Fibroblast of lung (primary cell): ENCODE data around the gene RMND5B. TPM values are rescaled to one million over a fixed set of nuclear protein-coding genes. Genes with fewer than 3 reads are reported as not detected.

Experiments
- DNase-seq, 2 donors: peaks; one replicate each; pipeline versions ENCODE4 v3.0.0 to v3.0.0-alpha.2; 2010; ENCODE audit warnings: low read depth in 2 of 2
- H2AFZ ChIP-seq: 2 replicates; pipeline ENCODE4 v1.5.1; 2012; ENCODE audit warnings: low read length, control low read depth, inconsistent platforms
- H3K27ac ChIP-seq: 2 replicates; pipeline ENCODE4 v1.5.1; 2011; ENCODE audit warnings: low read length, control low read depth; ENCODE audit not compliant: insufficient read depth
- H3K27me3 ChIP-seq: 2 replicates; pipeline ENCODE4 v1.5.1; 2011; ENCODE audit warnings: mild to moderate bottlenecking, low read length; ENCODE audit not compliant: control insufficient read depth, insufficient read depth
- H3K36me3 ChIP-seq: 2 replicates; pipeline ENCODE4 v1.5.1; 2011; ENCODE audit warnings: low read length; ENCODE audit not compliant: control insufficient read depth, insufficient read depth
- H3K4me1 ChIP-seq: 2 replicates; pipeline ENCODE4 v1.5.1; 2011; ENCODE audit warnings: low read length; ENCODE audit not compliant: control insufficient read depth, insufficient read depth; ENCODE audit errors: extremely low read depth
- H3K4me2 ChIP-seq: 2 replicates; pipeline ENCODE4 v1.5.1; 2011; ENCODE audit warnings: low read length, control low read depth; ENCODE audit not compliant: insufficient read depth; ENCODE audit errors: extremely low read depth
- H3K4me3 ChIP-seq, 4 experiments: fragments of 200-600 bp in 1 of 4; sonication (generic) in 1 of 4; replicated peaks in 1 of 4; 2 replicates each; pipeline ENCODE4 v1.5.1; 2011 to 2016; ENCODE audit warnings: low read length in 4 of 4, low read depth in 3 of 4, mild to moderate bottlenecking in 3 of 4, control low read depth in 2 of 4, inconsistent platforms in 1 of 4, mixed read lengths in 1 of 4; ENCODE audit not compliant: insufficient read depth in 1 of 4; ENCODE audit errors: control extremely low read depth in 1 of 4
- H3K79me2 ChIP-seq: 2 replicates; pipeline ENCODE4 v1.5.1; 2012; ENCODE audit warnings: mild to moderate bottlenecking, low read length, inconsistent platforms; ENCODE audit not compliant: control insufficient read depth, insufficient read depth
- H3K9ac ChIP-seq: 2 replicates; pipeline ENCODE4 v1.5.1; 2011; ENCODE audit warnings: mild to moderate bottlenecking, low read length, control low read depth; ENCODE audit not compliant: insufficient read depth
- H3K9me3 ChIP-seq: 2 replicates; pipeline ENCODE4 v1.5.1; 2012; ENCODE audit warnings: low read depth, low read length; ENCODE audit not compliant: control insufficient read depth, insufficient read depth
- H4K20me1 ChIP-seq: 2 replicates; pipeline ENCODE4 v1.5.1; 2011; ENCODE audit warnings: low read length; ENCODE audit not compliant: control insufficient read depth, insufficient read depth; ENCODE audit errors: extremely low read depth
- CTCF ChIP-seq, 2 donors: IDR thresholded peaks in 1 of 2; conservative IDR thresholded peaks in 1 of 2; 1 replicate in 1 of 2; 2 replicates in 1 of 2; pipeline ENCODE4 v1.5.1; 2011 to 2012; ENCODE audit warnings: low read length in 2 of 2, control low read depth in 1 of 2, inconsistent platforms in 1 of 2, low read depth in 1 of 2, mild to moderate bottlenecking in 1 of 2
- EZH2 ChIP-seq: IDR thresholded peaks from 2 replicates; pipeline ENCODE4 v1.5.1; 2012; ENCODE audit warnings: low read length, control low read depth, mild to moderate bottlenecking; ENCODE audit errors: missing control alignments
- polyA plus RNA-seq, 2 donors: library from polyadenylated mRNA; depleted of rRNA in 1 of 2; stranded (reverse) in 1 of 2; unstranded in 1 of 2; fragments of >200 nt; gene quantifications; 2 replicates each; pipeline ENCODE4 v1.2.1, GENCODE V29; 2011 to 2012; ENCODE audit warnings: missing spikeins in 1 of 2
- total RNA-seq: library from RNA; depleted of rRNA; stranded (reverse); fragments of >200 nt; gene quantifications from 2 replicates; pipeline ENCODE4 v1.2.1, GENCODE V29; 2014

RMND5B gene
- total and polyA plus RNA-seq, 2 donors (not counting 1 experiment from before 2014, with no cell fraction given) = 22.3 to 22.5 TPM

GRCh38 chr5:178186427-178186826, 55.6 kb downstream of the RMND5B start:
- Histone ChIP-seq H3K9ac (no peak overlapping the region), H3K4me3 (peak overlapping the region in 1 of 4 experiments; percentile 12), H2AFZ (no peak overlapping the region), H3K4me1 (no peaks in the 10 kb centered on the region), H3K36me3 (no peaks in the 10 kb centered on the region), H3K4me2 (no peak overlapping the region), H3K27ac (no peak overlapping the region), H3K27me3 (no peaks in the 10 kb centered on the region), H3K79me2 (no peaks in the 10 kb centered on the region), H4K20me1 (no peaks in the 10 kb centered on the region), H3K9me3 (no peaks in the 10 kb centered on the region)
- peak; percentile 63 to 65 for DNase-seq
- TF ChIP-seq EZH2 = no peak
- TF ChIP-seq CTCF (conservative IDR thresholded peaks at IDR 0.05 in 1 of 2, IDR thresholded peaks at IDR 0.05 in 1 of 2; ENCODE audit: low read depth in 1 of 2, low read length in 2 of 2) = no peak

- no peaks in the 10 kb centered on the region for H3K36me3 ChIP-seq
- TF ChIP-seq CTCF (conservative IDR thresholded peaks at IDR 0.05 in 1 of 2, IDR thresholded peaks at IDR 0.05 in 1 of 2; ENCODE audit: low read depth in 1 of 2, low read length in 2 of 2) = no peak
- TF ChIP-seq EZH2 = no peak
- no peaks in the 10 kb centered on the region for H4K20me1 ChIP-seq
- H3K27me3 ChIP-seq = no peaks in the 10 kb centered on the region
- no peak within 1 kb of the TSS for H3K4me2 ChIP-seq
- H3K79me2 ChIP-seq = no peaks in the 10 kb centered on the region
- H3K27ac ChIP-seq = no peak within 1 kb of the TSS
- peak within 1 kb of the TSS in 1 of 4 experiments; percentile 12 for H3K4me3 ChIP-seq
- H2AFZ ChIP-seq = no peak within 1 kb of the TSS
- no peaks in the 10 kb centered on the region for H3K9me3 ChIP-seq
- H3K4me1 ChIP-seq = no peaks in the 10 kb centered on the region
- H3K9ac ChIP-seq = no peak within 1 kb of the TSS
- no peak for DNase-seq
Observed at GRCh38 chr5:178187014-178187413, 56.2 kb downstream of the RMND5B start, which contains the start of gene GMCL2. Gene GMCL2, minus strand, starts transcription at chr5:178187371. Its CDS starts 72 bp downstream, at chr5:178187299.

GRCh38 chr5:178189433-178189832, 58.6 kb downstream of the RMND5B start:
- TF ChIP-seq EZH2 (no peak), CTCF (conservative IDR thresholded peaks at IDR 0.05 in 1 of 2, IDR thresholded peaks at IDR 0.05 in 1 of 2; ENCODE audit: low read depth in 1 of 2, low read length in 2 of 2) (no peak)
- Histone ChIP-seq H3K9me3 (no peaks in the 10 kb centered on the region), H3K27ac (no peak overlapping the region), H4K20me1 (no peaks in the 10 kb centered on the region), H3K36me3 (no peaks in the 10 kb centered on the region), H2AFZ (no peak overlapping the region), H3K9ac (no peak overlapping the region), H3K79me2 (no peaks in the 10 kb centered on the region), H3K27me3 (peaks cover 10% of the 10 kb centered on the region), H3K4me3 (no peak overlapping the region), H3K4me2 (no peak overlapping the region), H3K4me1 (no peaks in the 10 kb centered on the region)
- no peak for DNase-seq
